MG63 (cell line): ENCODE results near the gene PRRT1B. TPM values are rescaled to one million over a fixed set of nuclear protein-coding genes. Genes with fewer than 3 reads are reported as not detected.
A peak's percentile ranks its signal among the peaks of the same experiment; 100 is the strongest.
"Not testable (repeated sequence)": the region's sequence is repeated elsewhere in the genome, so short reads cannot be mapped to it uniquely, and the experiment has no call there.

Experiments used
- DNase-seq: peaks from one replicate; pipeline ENCODE4 v3.0.0-alpha.2; 2020
- H3K27me3 ChIP-seq: fragments of 250-450 bp; sonication (Bioruptor Pico); 2 replicates; pipeline ENCODE4 v1.5.1; 2020; ENCODE audit warnings: mild to moderate bottlenecking, moderate library complexity
- H3K36me3 ChIP-seq: fragments of 250-450 bp; sonication (Bioruptor Pico); 2 replicates; pipeline ENCODE4 v1.5.1; 2020; ENCODE audit warnings: mild to moderate bottlenecking, moderate library complexity
- H3K4me3 ChIP-seq: fragments of 250-450 bp; sonication (Bioruptor Pico); 2 replicates; pipeline ENCODE4 v1.5.1; 2020; ENCODE audit warnings: mild to moderate bottlenecking, moderate library complexity
- H3K9me3 ChIP-seq: fragments of 250-450 bp; sonication (Bioruptor Pico); 2 replicates; pipeline ENCODE4 v1.5.1; 2020; ENCODE audit warnings: mild to moderate bottlenecking, moderate library complexity
- total RNA-seq: library from RNA; depleted of rRNA; stranded (reverse); fragments of >200 nt; shearing (Covaris generic); gene quantifications from 2 replicates; pipeline ENCODE4 v1.2.3, GENCODE V29; 2014; ENCODE audit warnings: low replicate concordance

PRRT1B gene
- total RNA-seq, 1 experiment from 2014 or later: not detected

GRCh38 chr9:131530920-131531832 lies 14.1 kb upstream of the PRRT1B start, which contains the start of gene UCK1:
UCK1 (minus strand) TSS chr9:131531263; CDS start chr9:131531174, 89 bp downstream.
- peak; percentile 77 for DNase-seq
- Histone ChIP-seq H3K9me3 (no peaks in the 10 kb centered on the region), H3K36me3 (peaks cover 19% of the 10 kb centered on the region), H3K4me3 (peak within 1 kb of the TSS; percentile 77), H3K27me3 (no peaks in the 10 kb centered on the region)

- Histone ChIP-seq H3K36me3 (peaks cover 7% of the 10 kb centered on the region; the same call in 1 of the 2 replicates), H3K4me3 (no peak overlapping the region), H3K9me3 (no peaks in the 10 kb centered on the region), H3K27me3 (no peaks in the 10 kb centered on the region)
- DNase-seq: no peak
Measured at GRCh38 chr9:131534721-131535237, 10.5 kb upstream of the PRRT1B start.

DNA sequence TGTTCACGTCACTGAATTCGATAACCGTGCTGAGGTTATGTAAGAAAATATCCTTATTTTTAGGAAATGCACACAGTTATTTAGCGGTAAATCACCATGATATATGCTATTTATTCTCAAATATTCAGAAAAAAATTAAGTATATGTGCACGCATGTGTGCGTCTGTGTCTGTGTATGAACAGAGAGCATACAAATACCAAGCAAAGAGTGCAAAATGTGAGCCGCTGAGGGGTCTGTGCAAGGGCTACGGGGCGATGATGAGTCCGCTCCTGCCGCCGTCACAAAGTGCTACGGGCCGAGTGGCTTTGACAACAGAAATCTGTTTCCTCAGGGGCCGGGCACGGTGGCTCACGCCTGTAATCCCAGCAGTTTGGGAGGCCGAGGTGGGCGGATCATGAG lies 7.4 kb upstream of the PRRT1B start:
- H3K4me3 ChIP-seq: no peak overlapping the region
- no peaks in the 10 kb centered on the region for H3K27me3 ChIP-seq
- no peaks in the 10 kb centered on the region for H3K36me3 ChIP-seq
- peaks cover 2% of the 10 kb centered on the region for H3K9me3 ChIP-seq
- DNase-seq: no peak

- Histone ChIP-seq H3K36me3 (no peaks in the 10 kb centered on the region), H3K27me3 (no peaks in the 10 kb centered on the region), H3K4me3 (no peak overlapping the region), H3K9me3 (peaks cover 14% of the 10 kb centered on the region)
- DNase-seq: no peak
Measured at GRCh38 chr9:131539223-131539923, 6.0 kb upstream of the PRRT1B start.

GRCh38 chr9:131543141-131543540 lies 2.2 kb upstream of the PRRT1B start:
- peaks cover 18% of the 10 kb centered on the region for H3K27me3 ChIP-seq
- no peak overlapping the region for H3K4me3 ChIP-seq
- DNase-seq: no peak
- peaks cover 18% of the 10 kb centered on the region for H3K9me3 ChIP-seq
- no peaks in the 10 kb centered on the region for H3K36me3 ChIP-seq

GRCh38 chr9:131545786-131546335 lies 538 bp downstream of the PRRT1B start:
- Histone ChIP-seq H3K36me3 (no peaks in the 10 kb centered on the region), H3K9me3 (peaks cover 18% of the 10 kb centered on the region), H3K27me3 (peaks cover 24% of the 10 kb centered on the region), H3K4me3 (no peak overlapping the region)
- no peak for DNase-seq

DNA sequence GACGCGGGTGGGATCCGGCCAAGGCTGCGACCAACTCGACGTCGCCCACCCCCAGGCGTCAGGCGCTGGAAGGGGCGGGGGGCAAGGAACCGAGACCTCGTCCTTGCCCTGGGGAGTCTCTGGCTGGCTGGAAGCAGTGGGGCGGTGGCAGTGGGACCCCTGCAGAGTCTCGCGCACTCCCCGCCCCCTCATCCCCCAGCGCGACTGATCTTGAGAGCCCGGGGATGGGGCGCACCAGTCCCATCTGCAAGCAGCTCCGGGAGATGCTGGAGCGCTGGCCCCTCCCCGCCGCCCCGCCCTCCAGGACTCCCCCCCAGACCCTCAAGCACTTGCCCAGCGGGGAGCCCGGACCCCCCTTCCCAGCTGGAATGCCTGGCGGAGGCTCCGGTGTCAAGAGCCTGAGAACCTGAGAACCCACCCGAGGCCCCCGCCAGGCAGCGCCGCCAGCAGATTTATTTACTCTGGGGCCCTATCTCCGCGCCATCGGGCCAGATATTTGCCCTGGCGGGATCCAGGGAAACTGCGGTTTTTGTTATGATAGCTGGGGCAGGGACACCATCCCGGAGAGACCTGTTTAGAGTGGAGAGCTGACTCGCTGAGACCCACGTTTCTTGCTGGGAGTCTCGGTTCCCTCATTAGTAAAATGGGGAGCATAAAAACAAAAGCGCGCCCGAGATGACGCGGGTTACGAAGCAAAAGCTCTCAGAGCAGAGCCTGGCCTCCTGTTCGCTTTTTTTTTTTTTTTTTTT lies 1.2 kb downstream of the PRRT1B start:
- no peak for DNase-seq

DNA sequence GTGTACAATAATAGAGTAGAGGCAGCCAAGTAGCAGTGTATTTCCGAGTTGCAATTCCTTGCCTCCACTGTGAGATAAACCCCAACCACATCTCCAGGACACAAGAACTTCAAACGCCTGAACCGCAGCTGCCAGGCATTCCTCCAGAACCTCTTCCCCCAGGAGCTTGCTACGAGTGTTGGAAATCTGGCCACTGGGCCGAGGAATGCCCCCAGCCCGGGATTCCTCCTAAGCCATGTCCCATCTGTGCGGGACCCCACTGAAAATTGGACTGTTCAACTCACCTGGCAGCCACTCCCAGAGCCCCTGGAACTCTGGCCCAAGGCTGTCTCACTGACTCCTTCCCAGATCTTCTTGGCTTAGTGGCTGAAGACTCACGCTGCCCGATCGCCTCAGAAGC lies 3.9 kb downstream of the PRRT1B start:
- peaks cover 24% of the 10 kb centered on the region for H3K27me3 ChIP-seq
- H3K36me3 ChIP-seq, DNase-seq, H3K9me3 ChIP-seq, H3K4me3 ChIP-seq: not testable (repeated sequence)

More for the DNA sequence above, 1.2 kb downstream of the PRRT1B start:
- Histone ChIP-seq H3K9me3 (peaks cover 18% of the 10 kb centered on the region), H3K4me3 (no peak overlapping the region), H3K36me3 (no peaks in the 10 kb centered on the region), H3K27me3 (peaks cover 24% of the 10 kb centered on the region)

GRCh38 chr9:131550465-131550864 lies 5.1 kb downstream of the PRRT1B start:
- not testable (repeated sequence) for H3K9me3 ChIP-seq, DNase-seq, H3K4me3 ChIP-seq, H3K36me3 ChIP-seq
- peaks cover 24% of the 10 kb centered on the region for H3K27me3 ChIP-seq

DNA sequence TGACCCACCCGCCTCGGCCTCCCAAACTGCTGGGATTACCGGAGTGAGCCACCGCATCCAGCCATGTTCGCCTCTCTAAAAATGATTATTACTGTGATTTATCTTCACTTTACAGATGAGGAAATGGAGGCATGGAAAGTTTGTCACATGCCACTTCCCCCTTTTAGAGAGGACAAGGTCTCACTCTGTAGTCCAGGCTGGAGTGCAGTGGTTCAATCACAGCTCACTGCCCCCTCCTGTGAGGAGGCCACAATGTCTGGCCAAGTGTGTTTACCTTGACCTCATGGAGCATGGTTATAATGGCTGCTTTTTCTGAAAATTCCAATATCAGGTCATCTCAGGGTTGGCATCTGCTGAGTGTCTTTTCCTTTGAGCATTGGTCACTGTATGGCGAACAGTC lies 6.7 kb downstream of the PRRT1B start:
- Histone ChIP-seq H3K27me3 (peaks cover 14% of the 10 kb centered on the region), H3K36me3 (no peaks in the 10 kb centered on the region), H3K9me3 (no peaks in the 10 kb centered on the region), H3K4me3 (no peak overlapping the region)
- no peak for DNase-seq

DNA sequence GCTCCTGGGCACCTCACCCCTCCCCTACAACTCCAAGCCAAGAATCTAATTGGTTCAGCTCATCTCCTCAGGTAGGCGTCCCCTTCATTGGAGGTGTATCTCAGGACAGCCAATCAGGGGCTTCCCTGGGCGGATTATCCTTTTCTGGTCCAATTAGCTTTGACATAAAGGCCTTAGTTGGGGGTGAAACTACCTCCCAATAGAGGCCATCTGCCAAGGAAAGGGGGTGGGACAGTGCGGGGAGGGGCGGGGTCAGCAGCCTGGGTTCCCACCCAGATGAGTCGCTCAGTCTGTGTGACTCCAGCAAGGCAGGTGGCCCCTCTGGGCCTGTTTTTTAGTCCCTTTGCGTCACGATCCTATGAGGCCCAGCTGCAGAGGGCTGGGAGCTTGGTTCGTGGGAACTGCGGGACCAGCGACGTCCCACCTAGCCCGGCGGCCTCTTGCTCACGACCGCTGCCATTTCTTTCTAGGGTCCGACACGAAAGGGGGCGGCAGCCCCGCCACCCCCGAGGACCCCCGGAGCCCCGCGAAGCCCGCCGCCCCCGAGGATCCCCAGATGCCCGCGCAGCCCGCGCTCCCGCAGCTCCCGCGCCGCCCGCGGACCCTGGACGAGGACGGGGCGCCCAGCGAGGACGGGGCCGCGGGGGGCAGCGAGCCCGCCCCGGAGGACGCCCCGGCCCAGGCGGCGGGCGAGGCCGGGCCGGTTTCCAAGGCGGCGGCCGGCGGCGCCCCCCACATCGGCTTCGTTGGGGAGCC lies 8.9 kb downstream of the PRRT1B start:
- Histone ChIP-seq H3K4me3 (no peak overlapping the region), H3K27me3 (no peaks in the 10 kb centered on the region; the same call in 1 of the 2 replicates), H3K36me3 (no peaks in the 10 kb centered on the region), H3K9me3 (no peaks in the 10 kb centered on the region)
- DNase-seq: no peak

DNA sequence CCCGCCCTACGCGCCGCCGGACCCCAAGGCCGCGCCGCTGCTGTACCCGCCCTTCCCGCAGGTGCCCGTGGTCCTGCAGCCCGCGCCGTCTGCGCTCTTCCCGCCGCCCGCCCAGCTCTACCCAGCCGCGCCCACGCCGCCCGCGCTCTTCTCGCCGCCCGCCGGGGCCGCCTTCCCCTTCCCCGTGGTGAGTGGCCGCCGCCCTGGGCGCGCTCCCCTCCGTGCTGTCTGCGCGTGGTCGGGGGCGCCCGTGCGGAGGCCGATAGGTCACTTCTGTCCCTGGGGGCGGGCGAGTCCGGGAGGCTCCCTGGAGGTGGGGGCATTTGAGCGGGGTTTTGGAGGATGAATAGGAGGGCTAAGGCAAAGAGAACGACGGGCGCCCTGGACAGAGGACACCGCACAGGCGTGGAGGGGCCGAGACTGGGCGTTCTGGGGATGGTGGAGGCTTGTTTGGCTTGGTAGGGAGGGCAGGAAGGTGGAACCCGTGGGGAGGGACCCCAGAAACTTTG lies 9.6 kb downstream of the PRRT1B start:
- Histone ChIP-seq H3K27me3 (no peaks in the 10 kb centered on the region; the same call in 1 of the 2 replicates), H3K9me3 (no peaks in the 10 kb centered on the region)
- no peak for DNase-seq

DNA sequence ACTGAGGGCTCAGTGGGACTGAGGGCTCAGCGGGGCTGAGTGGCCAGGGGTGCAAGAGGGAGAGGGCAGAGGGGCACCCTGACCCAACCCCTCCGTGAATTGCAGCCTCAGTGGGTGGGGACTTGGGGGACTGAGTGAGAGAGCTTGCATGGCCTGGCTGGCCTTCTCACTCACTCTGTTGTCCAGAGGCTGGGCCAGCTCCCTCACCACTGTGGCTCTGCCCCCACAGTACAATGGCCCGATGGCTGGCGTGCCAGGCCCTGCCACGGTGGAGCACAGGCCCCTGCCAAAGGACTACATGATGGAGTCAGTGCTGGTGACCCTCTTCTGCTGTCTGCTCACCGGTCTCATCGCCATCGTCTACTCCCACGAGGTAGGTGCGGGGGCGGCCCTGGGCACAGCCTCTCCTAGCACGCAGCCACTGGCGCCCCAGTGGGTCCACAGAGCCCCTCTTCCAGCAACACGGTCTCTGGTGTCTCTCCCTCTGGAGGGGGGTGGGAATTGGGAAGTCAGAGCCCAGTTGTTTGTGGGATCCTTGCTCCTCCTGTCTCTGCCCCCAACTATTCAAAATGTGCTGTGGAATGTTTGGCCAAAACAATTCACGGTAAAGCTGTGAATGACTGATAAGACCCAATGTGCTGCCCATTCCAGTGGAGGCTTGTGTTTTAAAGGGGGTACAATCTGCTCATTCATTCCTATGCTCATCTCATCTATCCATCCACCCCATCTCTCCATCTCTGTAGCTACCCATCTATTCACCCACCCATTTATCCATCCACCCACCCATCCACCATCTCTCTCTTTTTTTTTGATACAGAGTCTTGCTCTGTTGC lies 10.7 kb downstream of the PRRT1B start:
- no peaks in the 10 kb centered on the region for H3K27me3 ChIP-seq
- DNase-seq: no peak
- no peak overlapping the region for H3K4me3 ChIP-seq
- no peaks in the 10 kb centered on the region for H3K36me3 ChIP-seq
- H3K9me3 ChIP-seq: no peaks in the 10 kb centered on the region

More for the DNA sequence above, 9.6 kb downstream of the PRRT1B start:
- H3K4me3 ChIP-seq: no peak overlapping the region
- no peaks in the 10 kb centered on the region for H3K36me3 ChIP-seq

- Histone ChIP-seq H3K4me3 (no peak overlapping the region), H3K36me3 (no peaks in the 10 kb centered on the region), H3K9me3 (peaks cover 5% of the 10 kb centered on the region), H3K27me3 (no peaks in the 10 kb centered on the region)
- no peak for DNase-seq
Measured at GRCh38 chr9:131557855-131558548, 12.7 kb downstream of the PRRT1B start.
